GM12878 (cell line): ENCODE measurements around the gene POLRMT. TPM values are rescaled to one million over a fixed set of nuclear protein-coding genes. Genes with fewer than 3 reads are reported as not detected.

Experiments
- ATAC-seq: fragments of 200-7000 bp; cut with Tn5 transposase; 3 replicates; pipeline ENCODE4 v1.9.1; 2020; ENCODE audit warnings: mild to moderate bottlenecking, moderate library complexity
- BruUV-seq: library from RNA; stranded (reverse); fragments of 400-500 nt; replicated peaks from 2 replicates; lab custom pipeline; 2021; lab: Mats Ljungman, UMichigan
- CTCF ChIA-PET: fragments of 300-600 bp; sonication (Branson Sonifier 250); formaldehyde crosslinking; extraction: SDS; loops from one replicate; lab custom pipeline; 2021; ENCODE audit warnings: inconsistent platforms; lab: Yijun Ruan, JAX
- POLR2A ChIA-PET: fragments of 350-600 bp; formaldehyde crosslinking; extraction: SDS; loops from one replicate; lab custom pipeline; 2021; ENCODE audit warnings: inconsistent platforms; lab: Charles Lee
- RAD21 ChIA-PET: fragments of 300-600 bp; sonication (Branson Sonifier 250); formaldehyde crosslinking; loops from one replicate; lab custom pipeline; 2023; ENCODE audit warnings: antibody characterized with exemption; ENCODE audit not compliant: unreplicated experiment; lab: Charles Lee
- SMC1A ChIA-PET: fragments of 300-600 bp; sonication (Branson Sonifier 250); formaldehyde crosslinking; loops from one replicate; lab custom pipeline; 2023; ENCODE audit not compliant: unreplicated experiment, uncharacterized antibody; lab: Charles Lee
- DNase-seq: peaks from one replicate; pipeline ENCODE4 v3.0.0-alpha.2; 2011; ENCODE audit warnings: low read depth, low spot score
- FAIRE-seq: peaks from 3 replicates; lab custom pipeline; 2011; peaks lifted over from hg19 to GRCh38; lab: Jason Lieb, UNC
- H2AFZ ChIP-seq: 2 replicates; pipeline ENCODE4 v1.6.0; 2011; ENCODE audit warnings: low read depth, low read length, control low read depth; ENCODE audit not compliant: control insufficient read depth
- H3K27ac ChIP-seq: 2 replicates; pipeline ENCODE4 v1.5.1; 2011; ENCODE audit warnings: control low read depth; ENCODE audit not compliant: control insufficient read depth, insufficient read depth
- H3K27me3 ChIP-seq, 2 experiments: replicated peaks in 1 of 2; 2 replicates each; pipeline versions ENCODE4 v1.6.0 to v1.6.1; 2011; ENCODE audit warnings: low read length in 1 of 2; ENCODE audit not compliant: control insufficient read depth in 2 of 2, insufficient read depth in 2 of 2
- H3K36me3 ChIP-seq, 2 experiments: 2 replicates each; pipeline ENCODE4 v1.5.1; 2011; ENCODE audit warnings: low read length in 1 of 2; ENCODE audit not compliant: control insufficient read depth in 2 of 2, insufficient read depth in 2 of 2
- H3K4me1 ChIP-seq: 2 replicates; pipeline ENCODE4 v1.6.1; 2011; ENCODE audit warnings: mild to moderate bottlenecking, low read length, moderate library complexity, mixed read lengths; ENCODE audit not compliant: control insufficient read depth, insufficient read depth
- H3K4me2 ChIP-seq: 2 replicates; pipeline ENCODE4 v1.6.0; 2011; ENCODE audit warnings: control low read depth; ENCODE audit not compliant: control insufficient read depth, insufficient read depth
- H3K4me3 ChIP-seq: fragments of 200-600 bp; sonication (generic); 2 replicates; pipeline ENCODE4 v1.5.1; 2016
- H3K79me2 ChIP-seq: 2 replicates; pipeline ENCODE4 v1.6.0; 2011; ENCODE audit warnings: low read length; ENCODE audit not compliant: control insufficient read depth, insufficient read depth
- H3K9ac ChIP-seq: 2 replicates; pipeline ENCODE4 v1.8.0; 2011; ENCODE audit warnings: low read length, control low read depth, mixed read lengths; ENCODE audit not compliant: control insufficient read depth, insufficient read depth
- H3K9me3 ChIP-seq: replicated peaks from 3 replicates; pipeline ENCODE4 v1.5.1; 2011; ENCODE audit warnings: mild to moderate bottlenecking, low read length; ENCODE audit not compliant: control insufficient read depth, insufficient read depth
- H4K20me1 ChIP-seq: 2 replicates; pipeline ENCODE4 v1.6.0; 2011; ENCODE audit not compliant: control insufficient read depth, insufficient read depth
- CHD1 ChIP-seq: IDR thresholded peaks from 2 replicates; pipeline ENCODE4 v1.6.1; 2012; ENCODE audit warnings: low read depth, low read length, improper control_type of control experiment
- CREM ChIP-seq: IDR thresholded peaks from 2 replicates; pipeline ENCODE4 v1.6.1; 2014; ENCODE audit warnings: antibody characterized with exemption, low read depth
- DPF2 ChIP-seq: fragments of 450-650 bp; IDR thresholded peaks from 2 replicates; pipeline ENCODE4 v1.6.1; 2017; ENCODE audit warnings: mild to moderate bottlenecking
- HCFC1 ChIP-seq: fragments of 150-350 bp; IDR thresholded peaks from 2 replicates; pipeline ENCODE4 v1.6.1; 2014; ENCODE audit warnings: low read length
- JUND ChIP-seq: IDR thresholded peaks from 2 replicates; pipeline ENCODE4 v1.6.1; 2012; ENCODE audit warnings: low read depth, mild to moderate bottlenecking, low read length, improper control_type of control experiment, moderate library complexity
- NR2F1 ChIP-seq: fragments of 450-650 bp; conservative IDR thresholded peaks from 2 replicates; pipeline ENCODE4 v1.6.1; 2017; ENCODE audit warnings: mild to moderate bottlenecking
- NRF1 ChIP-seq: conservative IDR thresholded peaks from 2 replicates; pipeline ENCODE4 v1.6.1; 2011; ENCODE audit warnings: mild to moderate bottlenecking, low read depth, low read length, improper control_type of control experiment
- PAX8 ChIP-seq: fragments of 450-650 bp; IDR thresholded peaks from 2 replicates; pipeline ENCODE4 v1.6.1; 2017; ENCODE audit warnings: mild to moderate bottlenecking, moderate library complexity
- RB1 ChIP-seq: fragments of 450-650 bp; formaldehyde crosslinking; IDR thresholded peaks from 2 replicates; pipeline ENCODE4 v1.6.1; 2017; ENCODE audit warnings: mild to moderate bottlenecking, borderline replicate concordance
- RUNX3 ChIP-seq: IDR thresholded peaks from 2 replicates; pipeline ENCODE4 v1.6.1; 2012; ENCODE audit warnings: low read length, inconsistent platforms
- SMARCA5 ChIP-seq: fragments of 450-650 bp; IDR thresholded peaks from 2 replicates; pipeline ENCODE4 v1.6.1; 2017; ENCODE audit warnings: mild to moderate bottlenecking
- SREBF1 ChIP-seq: IDR thresholded peaks from 2 replicates; pipeline ENCODE4 v1.6.1; 2012; ENCODE audit warnings: mild to moderate bottlenecking, low read length
- STAT1 ChIP-seq: fragments of 450-650 bp; conservative IDR thresholded peaks from 2 replicates; pipeline ENCODE4 v1.6.1; 2014; ENCODE audit warnings: antibody characterized with exemption, mild to moderate bottlenecking
- WGBS: methylation state at CpG from one replicate; pipeline ENCODE4 v1.1.6; 2016; ENCODE audit warnings: low lambda C conversion rate; ENCODE audit not compliant: insufficient replicate concordance, insufficient coverage; ENCODE audit errors: missing lambda C conversion rate; 5-methylcytosine and 5-hydroxymethylcytosine counted together
- in situ Hi-C: fragments of 300-500 bp; cut with MboI; formaldehyde crosslinking; loops from 9 replicates; pipeline ENCODE4 v1.14.3; 2018; ENCODE audit warnings: mixed read lengths
- intact Hi-C: fragments of 100-400 bp; cut with micrococcal nuclease; formaldehyde crosslinking; loops from one replicate; pipeline ENCODE4 v1.14.2; 2022; ENCODE audit not compliant: unreplicated experiment
- polyA plus RNA-seq, 11 experiments: library from polyadenylated mRNA; depleted of rRNA in 4 of 11; unstranded in 6 of 11; stranded (reverse) in 5 of 11; fragments of >200 nt; fragmentation: Nextera tagmentation in 4 of 11; fragmentation: Illumina TruSeq in 1 of 11; extraction: Ambion mirVana in 4 of 11; extraction: Trizol in 1 of 11; gene quantifications; 1 replicate in 1 of 11; 2 replicates in 10 of 11; pipeline versions ENCODE4 v1.2.1 to v1.2.3, GENCODE V29; 2011 to 2016; ENCODE audit warnings: inconsistent platforms in 2 of 11, missing spikeins in 2 of 11, low read depth in 1 of 11
- total RNA-seq, 4 experiments: library from RNA; depleted of rRNA in 3 of 4; stranded (reverse); fragments of >200 nt in 3 of 4; fragmentation: Illumina TruSeq in 1 of 4; extraction: Trizol in 1 of 4; gene quantifications; 2 replicates each; pipeline versions ENCODE4 v1.2.1 to v1.2.3, GENCODE V29; 2013 to 2021
- TF ChIP-seq, protein P1 (sequence below): fragments of 450-650 bp; IDR thresholded peaks from 2 replicates; pipeline ENCODE4 v1.6.1; 2017; ENCODE audit warnings: antibody characterized with exemption, mild to moderate bottlenecking, moderate library complexity
- TF ChIP-seq, protein P2 (sequence below): IDR thresholded peaks from 2 replicates; pipeline ENCODE4 v1.6.1; 2011; ENCODE audit warnings: mild to moderate bottlenecking, low read depth, low read length, moderate library complexity; ENCODE audit not compliant: insufficient replicate concordance

Gene POLRMT
- total and polyA plus RNA-seq, 10 of the 15 experiments (the other 5 are each of a cell fraction or from before 2014, with no cell fraction given) = 9.9 to 57.6 (median 34.6) TPM

DNA sequence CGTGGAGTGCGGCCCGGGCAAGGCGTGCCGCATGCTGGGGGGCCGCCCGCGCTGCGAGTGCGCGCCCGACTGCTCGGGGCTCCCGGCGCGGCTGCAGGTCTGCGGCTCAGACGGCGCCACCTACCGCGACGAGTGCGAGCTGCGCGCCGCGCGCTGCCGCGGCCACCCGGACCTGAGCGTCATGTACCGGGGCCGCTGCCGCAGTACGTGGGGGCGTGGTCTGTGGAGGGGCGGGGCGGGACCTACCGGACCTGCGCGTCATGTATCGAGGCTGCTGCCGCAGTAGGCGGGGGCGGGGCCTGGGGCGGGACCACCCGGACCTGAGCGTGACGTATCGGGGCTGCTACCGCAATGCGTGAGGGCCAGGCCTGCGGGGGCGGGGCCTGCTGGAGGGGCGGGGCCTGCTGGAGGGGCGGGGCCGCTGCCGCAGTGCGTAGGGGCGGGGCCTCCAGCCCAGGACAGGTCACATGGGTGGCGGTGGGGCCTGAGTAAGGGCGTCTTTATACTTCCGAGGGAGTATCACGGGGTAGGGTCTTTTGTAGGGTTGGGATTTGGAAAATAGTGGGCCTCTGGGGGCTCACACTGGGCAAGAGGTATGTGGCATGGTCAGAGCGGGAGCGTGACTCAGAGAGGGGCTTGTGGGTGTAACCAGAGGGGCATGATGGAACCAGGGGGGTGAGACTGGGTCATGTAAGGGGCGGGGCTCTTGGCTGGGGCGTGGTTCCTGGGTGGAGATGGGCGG is 47.1 kb upstream of the POLRMT start (continued):
- TF ChIP-seq CREM (peak; percentile 38), HCFC1 (0 out of 2 replicates have a peak, but pooled peaks have one; percentile 31), NRF1 (peak; percentile 28; the same call in 1 of the 2 replicates), RUNX3 (peak; percentile 44; the same call in 1 of the 2 replicates), JUND (no peak)
- TF ChIP-seq, all 136 proteins: peak for 43

DNA sequence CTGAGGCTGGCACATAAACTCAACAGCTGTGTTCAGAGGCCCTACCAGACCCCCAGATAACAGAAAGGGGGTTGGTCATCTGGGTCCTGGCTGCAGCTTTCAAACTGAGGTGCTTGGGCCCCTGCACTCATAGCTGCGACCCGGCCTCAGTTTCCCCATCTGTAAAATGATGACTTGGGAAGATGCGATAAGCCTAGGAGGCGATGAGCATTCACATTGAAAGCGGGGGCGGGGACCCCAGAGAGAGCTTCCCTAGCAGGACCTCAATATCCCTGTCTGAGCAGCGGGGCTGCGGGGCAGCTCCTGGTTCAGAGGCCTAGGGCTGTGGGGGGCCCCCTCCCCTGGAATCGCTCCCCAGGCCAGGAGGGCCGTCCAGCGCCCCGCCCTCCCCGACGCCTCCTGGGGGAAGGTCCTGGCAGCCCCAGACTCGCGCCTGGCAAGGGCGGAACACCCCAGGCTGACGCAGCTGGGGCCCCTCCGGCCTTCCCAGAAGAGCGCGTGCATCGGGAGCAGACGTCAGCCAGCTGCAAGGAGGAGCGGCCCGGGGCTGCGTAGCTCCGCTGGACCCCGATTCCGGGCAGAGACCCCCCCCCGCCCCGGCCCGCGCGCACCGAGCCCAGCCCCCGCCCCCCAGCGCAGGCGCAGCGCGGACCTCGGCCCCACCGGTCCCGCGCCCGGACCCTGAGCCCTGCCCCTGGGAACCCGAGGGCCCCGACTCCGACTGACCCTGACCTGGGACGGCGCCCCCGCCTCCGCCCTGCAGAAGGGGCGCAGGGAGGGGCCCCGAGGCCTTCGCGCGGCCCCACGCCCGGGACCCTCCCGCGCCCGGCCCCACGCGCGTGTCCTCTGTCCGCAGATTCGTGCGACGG is 46.3 kb upstream of the POLRMT start:
- no peak for FAIRE-seq
- intact Hi-C loops (loop anchor here (2.0 kb wide), 2 partner anchors 17 to 23 kb away; partner anchors contain the start of gene RNF126), in situ Hi-C loops (no loop called here)
- no peak for DNase-seq
- peak overlapping the region; percentile 65; the same call in 1 of the 2 replicates for H3K9ac ChIP-seq
- peak; percentile 17 for ATAC-seq
- ChIA-PET POLR2A (interaction anchor here (0.5 to 1.9 kb wide), 7 partner anchors 10 to 1405 kb away, joined by 3 to 7 read pairs (median 4); no protein-coding TSS in a partner anchor), CTCF (interaction anchor here (0.6 to 1.3 kb wide), 5 partner anchors 11 to 57 kb away, joined by 3 to 4 read pairs (median 3); no protein-coding TSS in a partner anchor), SMC1A (interaction anchor here (1.2 to 1.4 kb wide), 2 partner anchors 43 to 49 kb away, joined by 3 read pairs; no protein-coding TSS in a partner anchor), RAD21 (interaction anchor here (1.5 to 2.0 kb wide), 2 partner anchors 16 to 105 kb away, joined by 4 to 8 read pairs; partner anchors contain the start of gene RNF126)
- peak overlapping the region; percentile 55 for H3K27ac ChIP-seq
- H3K4me1 ChIP-seq = peaks cover 15% of the 10 kb centered on the region
- H4K20me1 ChIP-seq = no peaks in the 10 kb centered on the region; the same call in 1 of the 2 replicates
- peak overlapping the region; percentile 78 for H3K4me3 ChIP-seq
- H3K4me2 ChIP-seq = peak overlapping the region; percentile 89
- no peaks in the 10 kb centered on the region for H3K36me3 ChIP-seq
- no peaks in the 10 kb centered on the region for H3K9me3 ChIP-seq
- no peaks in the 10 kb centered on the region for H3K27me3 ChIP-seq
- no peaks in the 10 kb centered on the region for H3K79me2 ChIP-seq
- WGBS = 8% methylated on average over 42 of the region's 69 CpGs
- H2AFZ ChIP-seq = peak overlapping the region; percentile 85
- no TSS peak for BruUV-seq
- TF ChIP-seq NR2F1 (peak; percentile 70), RB1 (peak; percentile 90; the same call in 1 of the 2 replicates), PAX8 (no peak), SMARCA5 (0 out of 2 replicates have a peak, but pooled peaks have one; percentile 99), SREBF1 (no peak), CHD1 (0 out of 2 replicates have a peak, but pooled peaks have one; percentile 25), STAT1 (0 out of 2 replicates have a peak, but pooled peaks have one; percentile 84), CREM (no peak), DPF2 (peak; percentile 88)
- TF ChIP-seq, protein P1, sequence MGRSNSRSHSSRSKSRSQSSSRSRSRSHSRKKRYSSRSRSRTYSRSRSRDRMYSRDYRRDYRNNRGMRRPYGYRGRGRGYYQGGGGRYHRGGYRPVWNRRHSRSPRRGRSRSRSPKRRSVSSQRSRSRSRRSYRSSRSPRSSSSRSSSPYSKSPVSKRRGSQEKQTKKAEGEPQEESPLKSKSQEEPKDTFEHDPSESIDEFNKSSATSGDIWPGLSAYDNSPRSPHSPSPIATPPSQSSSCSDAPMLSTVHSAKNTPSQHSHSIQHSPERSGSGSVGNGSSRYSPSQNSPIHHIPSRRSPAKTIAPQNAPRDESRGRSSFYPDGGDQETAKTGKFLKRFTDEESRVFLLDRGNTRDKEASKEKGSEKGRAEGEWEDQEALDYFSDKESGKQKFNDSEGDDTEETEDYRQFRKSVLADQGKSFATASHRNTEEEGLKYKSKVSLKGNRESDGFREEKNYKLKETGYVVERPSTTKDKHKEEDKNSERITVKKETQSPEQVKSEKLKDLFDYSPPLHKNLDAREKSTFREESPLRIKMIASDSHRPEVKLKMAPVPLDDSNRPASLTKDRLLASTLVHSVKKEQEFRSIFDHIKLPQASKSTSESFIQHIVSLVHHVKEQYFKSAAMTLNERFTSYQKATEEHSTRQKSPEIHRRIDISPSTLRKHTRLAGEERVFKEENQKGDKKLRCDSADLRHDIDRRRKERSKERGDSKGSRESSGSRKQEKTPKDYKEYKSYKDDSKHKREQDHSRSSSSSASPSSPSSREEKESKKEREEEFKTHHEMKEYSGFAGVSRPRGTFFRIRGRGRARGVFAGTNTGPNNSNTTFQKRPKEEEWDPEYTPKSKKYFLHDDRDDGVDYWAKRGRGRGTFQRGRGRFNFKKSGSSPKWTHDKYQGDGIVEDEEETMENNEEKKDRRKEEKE = 0 out of 2 replicates have a peak, but pooled peaks have one; percentile 55
- TF ChIP-seq, protein P2, sequence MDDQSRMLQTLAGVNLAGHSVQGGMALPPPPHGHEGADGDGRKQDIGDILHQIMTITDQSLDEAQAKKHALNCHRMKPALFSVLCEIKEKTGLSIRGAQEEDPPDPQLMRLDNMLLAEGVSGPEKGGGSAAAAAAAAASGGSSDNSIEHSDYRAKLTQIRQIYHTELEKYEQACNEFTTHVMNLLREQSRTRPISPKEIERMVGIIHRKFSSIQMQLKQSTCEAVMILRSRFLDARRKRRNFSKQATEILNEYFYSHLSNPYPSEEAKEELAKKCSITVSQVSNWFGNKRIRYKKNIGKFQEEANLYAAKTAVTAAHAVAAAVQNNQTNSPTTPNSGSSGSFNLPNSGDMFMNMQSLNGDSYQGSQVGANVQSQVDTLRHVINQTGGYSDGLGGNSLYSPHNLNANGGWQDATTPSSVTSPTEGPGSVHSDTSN = no peak
